ENCODE measurements around the gene MCC.

Gene MCC

DNA sequence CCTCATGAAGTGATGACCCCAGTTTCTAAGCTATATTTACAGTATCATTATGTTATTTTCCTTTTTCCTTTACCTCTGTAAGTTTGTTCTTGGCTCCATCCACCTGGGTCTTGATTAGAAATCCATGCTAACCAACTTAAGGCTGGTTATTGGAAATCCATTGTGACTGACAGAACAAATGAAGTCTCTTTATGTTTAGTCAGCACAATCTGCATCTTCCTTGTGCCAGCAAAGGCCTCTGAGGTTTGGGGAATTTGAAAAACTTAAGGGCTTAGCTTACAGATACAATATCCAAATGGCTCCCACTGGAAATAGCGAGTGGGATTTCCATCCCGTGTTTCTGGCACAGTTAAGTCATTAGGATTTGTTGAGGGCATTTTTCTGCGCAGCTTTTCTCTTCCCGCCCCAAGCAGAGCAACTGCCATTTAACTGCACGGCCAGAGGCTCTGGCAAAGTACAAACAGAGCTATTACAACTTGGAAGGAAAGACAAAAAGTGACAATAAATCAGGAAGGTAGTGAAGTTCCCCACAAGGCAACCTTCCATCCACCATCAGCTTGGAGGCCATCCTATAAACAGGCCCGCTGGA is 447.5 kb downstream of the MCC start:
- DNase-seq = no peak

DNA sequence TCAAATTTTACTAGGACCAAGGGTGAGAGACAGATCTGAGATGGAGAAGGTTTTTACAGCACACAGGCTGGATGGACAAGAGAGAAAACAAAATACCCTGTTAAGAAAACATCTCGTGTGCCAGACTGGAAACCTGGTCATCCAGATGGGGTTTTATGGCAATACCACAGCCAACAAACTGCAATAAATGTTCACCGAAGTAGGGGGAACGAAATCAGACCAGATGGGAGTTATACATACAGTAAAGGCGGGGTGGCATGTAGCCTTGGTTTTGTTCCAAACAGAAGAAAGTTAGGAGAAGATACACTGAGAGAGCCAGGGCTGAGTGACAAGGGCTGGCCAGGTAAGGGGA is 448.3 kb downstream of the MCC start:
- no peak for DNase-seq

DNA sequence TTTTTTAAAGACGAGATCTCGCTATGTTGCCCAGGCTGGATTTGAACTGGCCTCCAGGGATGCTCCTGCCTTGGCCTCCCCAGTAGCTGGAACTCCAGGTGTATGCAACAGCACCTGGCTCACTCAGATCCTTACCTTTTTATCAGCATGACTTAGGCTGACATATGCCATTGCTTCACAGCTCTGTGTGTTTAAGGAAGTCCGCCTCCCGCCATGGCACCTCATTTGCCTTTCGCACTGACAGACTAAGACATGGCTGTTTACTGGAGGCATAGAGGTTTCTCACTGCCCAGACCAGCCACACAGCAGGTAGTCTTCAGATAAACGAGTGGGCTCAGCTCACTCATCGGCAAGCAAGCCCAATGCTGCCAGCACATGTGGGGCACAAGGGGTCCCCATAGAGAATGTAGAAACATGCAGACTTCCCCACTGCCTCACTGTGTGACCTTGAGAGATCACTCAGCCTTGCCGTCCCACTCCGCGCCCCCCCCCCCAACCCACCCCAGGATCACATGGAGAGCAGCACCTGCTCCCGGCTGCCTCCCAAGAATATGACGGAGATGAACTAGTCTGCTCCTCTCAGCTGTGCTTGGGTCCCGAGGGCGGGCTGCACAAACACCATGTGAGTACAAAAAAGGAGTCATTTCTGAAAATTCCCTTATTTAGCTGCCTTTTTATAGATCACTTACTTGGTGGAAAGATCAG is 448.9 kb downstream of the MCC start:
- no peak for DNase-seq

DNA sequence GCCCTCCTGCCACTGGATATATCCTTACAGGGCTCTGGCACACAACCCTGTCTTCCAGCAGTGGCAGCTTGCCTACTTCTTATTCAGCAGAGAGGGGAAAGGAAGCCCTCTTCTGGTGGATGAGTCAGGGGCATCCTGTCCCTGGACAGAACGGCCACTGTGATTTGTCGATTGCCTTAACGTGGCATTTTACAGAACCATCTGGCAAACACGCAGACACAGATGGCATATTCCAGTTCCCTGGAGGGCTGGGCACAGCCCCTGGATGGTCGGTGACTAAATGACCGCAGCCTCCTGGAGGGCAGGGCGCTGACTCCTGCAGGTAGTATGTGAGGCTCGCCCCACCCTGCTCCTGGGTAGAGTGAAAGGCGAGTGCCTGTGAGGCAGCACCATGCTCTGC is 449.5 kb downstream of the MCC start:
- no peak for DNase-seq

DNA sequence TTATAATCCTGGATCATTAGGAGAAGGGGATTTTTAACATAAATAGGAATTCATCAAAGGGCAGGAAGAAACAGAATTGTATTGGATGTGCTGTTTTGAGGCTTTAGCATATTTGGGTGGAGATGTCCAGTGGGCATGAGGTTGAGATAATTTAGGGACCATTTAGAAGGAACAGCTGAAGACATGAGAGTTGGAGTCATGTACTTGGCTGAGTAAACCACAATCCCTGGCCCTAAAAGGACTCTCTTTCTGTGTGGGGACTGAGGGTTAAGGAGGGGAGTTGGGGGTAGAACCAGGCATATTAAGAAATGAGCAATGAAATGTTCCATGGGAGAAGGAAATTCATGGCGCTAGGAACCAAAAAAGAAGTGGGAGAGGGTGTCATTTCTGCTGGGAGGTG is 450.1 kb downstream of the MCC start:
- DNase-seq = no peak

DNA sequence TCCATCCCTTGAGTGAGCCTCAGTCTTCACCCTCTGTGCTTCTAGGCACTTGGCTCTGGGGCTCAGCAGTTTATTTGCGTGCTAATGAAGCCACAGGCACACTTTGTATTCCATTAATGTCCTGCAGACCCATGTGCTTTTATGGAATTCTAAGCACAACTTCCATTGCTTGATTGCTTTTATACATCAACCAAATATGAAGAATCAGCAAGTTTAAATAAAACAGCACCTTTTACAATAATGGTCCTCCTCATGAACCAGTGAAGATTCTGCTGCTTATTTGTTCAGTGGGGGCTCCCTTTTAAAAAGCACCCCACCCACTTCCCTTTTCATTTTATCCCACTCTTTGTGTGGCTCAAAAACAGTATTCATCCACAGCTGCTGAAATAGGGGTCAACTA is 451.4 kb downstream of the MCC start:
- DNase-seq = no peak

DNA sequence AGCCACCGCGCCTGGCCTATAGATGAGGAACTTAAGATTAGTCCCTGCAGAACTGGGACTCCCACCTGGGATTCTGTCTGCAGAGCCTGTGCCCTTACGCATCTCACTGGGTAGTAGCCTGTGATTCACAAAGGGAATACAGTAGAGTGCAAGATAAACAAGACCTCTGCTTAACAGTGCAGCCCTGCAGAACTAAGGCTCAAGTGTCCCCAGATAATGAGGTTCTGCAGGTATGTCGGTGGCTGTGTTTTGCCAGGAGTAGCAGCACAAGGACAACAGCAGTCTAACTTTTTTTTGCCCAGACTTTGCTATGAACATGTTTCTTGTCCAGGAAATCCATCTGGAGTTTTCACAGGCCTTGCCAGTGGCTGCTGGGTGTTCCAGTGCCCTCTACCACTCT is 451.9 kb downstream of the MCC start:
- no peak for DNase-seq

DNA sequence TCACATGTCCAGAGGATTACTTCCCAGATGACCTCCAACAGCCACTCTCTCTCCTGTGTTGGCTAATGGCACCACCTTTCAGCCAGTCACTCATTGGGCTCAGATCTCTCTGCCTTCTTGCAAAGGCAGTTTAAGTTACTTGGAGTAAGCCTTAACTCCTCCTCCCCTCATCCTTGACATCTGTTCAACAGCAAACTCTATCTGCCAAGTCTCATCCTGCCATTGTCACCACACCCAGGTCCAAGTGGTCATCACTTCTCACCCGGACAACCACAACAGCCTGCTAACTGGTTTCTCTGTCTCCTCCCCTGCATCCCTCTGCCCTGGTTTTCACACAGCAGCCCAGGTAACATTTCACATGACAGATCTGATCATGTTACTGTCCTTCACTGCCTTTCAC is 453.2 kb downstream of the MCC start:
- no peak for DNase-seq

DNA sequence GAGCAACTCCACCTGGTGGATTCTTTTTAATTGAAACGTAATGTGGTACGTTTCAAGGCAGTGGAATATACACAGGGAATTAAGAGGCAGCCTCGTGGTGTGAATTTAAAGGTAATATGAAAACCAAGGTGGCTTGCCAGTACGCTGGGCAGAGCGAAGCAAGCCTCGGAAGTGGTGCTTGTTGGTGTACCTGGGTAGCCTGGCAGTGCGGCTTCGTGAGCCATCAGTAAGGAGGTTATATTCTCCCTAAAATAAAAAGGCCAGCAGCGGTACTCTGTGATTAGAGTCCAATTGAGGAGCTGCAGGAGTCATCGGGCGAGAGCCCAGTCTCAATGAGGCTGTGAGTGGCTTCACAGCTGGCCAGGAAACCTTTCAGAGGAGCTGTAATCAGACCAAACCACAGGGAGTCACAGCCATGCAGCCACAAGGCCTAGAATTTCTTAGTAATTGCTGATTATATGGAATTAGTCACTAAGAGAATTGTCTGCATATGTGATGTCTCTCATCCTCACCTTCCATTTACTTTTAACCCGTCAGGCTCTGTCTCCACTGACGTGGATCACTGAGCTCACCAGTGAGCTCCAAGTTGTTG is 454.0 kb downstream of the MCC start:
- DNase-seq = no peak

DNA sequence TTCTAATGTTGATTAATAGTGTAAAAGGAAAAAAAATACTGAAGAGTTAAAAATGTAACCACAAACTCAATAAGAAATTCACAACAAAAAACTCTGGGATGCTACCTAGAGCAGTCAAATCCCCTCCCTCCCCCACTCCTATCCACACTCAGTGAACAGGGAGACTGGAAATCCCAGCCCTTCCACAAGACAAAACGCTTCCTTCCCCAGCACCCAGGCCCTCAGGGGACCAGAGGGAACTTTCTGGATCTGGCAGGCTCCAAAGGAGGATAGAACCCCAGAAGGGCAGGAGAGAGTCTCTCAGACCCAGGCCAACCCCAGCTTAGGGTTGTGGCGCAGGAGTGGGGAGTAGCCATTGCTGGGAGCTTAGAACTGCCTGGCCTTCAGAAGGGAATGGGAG is 456.7 kb downstream of the MCC start:
- no peak for DNase-seq

DNA sequence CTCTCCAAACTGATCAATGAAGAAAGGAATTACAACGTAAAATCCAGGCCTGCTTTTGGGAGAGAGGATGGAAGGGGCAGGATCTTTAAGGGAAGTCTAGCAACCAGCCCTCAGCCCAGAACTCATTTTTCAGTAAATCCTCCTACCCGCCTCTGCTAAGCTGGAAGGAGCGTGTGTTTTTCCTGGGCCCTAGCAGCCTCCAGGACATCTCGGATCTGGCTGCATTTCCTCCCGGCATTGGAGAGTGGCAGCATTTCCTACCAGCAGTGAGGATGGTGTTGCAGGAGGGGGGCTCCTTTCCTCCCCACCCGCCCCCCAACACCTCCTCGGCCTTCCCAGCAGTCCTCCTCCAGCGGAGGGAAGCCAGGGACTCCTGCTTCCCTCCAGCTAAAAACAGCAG is 457.1 kb downstream of the MCC start:
- DNase-seq = no peak

DNA sequence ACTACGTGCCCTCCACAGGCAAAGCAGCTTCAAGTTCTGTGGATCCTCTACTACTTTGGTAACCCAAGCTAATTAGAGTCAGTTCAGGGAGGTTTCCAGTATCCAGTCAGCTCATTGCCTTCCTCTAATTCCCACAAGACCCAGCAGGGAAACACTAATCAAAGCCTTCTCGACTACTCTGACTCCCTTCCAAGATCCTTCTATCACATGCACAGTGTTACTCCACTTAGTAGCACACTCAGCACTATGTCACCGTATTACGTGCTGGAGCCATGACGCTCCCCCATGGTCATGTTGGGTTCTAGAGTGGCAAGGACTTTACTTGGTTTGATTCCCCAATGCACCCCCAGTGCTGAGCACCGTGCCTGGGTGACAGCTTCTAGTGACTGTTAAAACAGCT is 458.6 kb downstream of the MCC start:
- DNase-seq = no peak

DNA sequence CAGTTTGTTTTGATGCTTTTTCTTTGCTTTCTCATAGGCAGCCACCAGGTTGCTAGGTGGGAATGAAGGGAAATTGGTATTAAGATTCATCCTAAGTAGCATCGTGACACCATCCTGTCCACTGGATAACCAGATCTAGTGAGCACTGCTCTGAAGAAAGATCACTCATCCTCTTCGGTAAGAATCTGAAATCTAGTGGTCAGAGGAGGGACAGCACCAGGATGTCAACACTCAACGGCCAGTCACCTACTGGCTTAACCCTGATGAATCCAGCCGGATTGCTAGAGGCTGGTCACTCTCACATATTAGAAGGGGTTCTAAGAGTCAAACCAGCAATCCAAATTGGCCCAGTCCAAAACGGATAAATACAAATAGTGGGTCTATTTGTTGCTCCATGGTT is 460.8 kb downstream of the MCC start:
- no peak for DNase-seq

DNA sequence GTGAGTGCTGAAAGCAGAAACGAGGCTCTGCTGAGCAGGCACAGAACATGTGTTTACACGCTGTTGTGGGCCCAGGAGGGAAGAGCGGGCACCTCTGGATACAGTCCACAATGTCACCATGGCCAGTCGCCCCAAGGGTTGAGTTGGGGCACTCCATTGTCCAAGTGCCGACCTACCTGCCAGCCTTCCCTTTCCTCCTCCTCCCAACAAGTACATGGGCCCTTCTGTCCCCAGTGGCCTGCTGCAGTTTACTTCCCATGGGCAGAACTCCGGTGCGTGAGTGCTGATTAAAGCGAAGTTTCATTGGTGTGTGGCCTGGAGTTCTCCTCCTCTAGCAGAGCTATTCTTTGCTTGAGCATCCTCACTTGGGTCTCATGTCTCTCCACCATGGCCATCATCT is 461.2 kb downstream of the MCC start:
- no peak for DNase-seq

DNA sequence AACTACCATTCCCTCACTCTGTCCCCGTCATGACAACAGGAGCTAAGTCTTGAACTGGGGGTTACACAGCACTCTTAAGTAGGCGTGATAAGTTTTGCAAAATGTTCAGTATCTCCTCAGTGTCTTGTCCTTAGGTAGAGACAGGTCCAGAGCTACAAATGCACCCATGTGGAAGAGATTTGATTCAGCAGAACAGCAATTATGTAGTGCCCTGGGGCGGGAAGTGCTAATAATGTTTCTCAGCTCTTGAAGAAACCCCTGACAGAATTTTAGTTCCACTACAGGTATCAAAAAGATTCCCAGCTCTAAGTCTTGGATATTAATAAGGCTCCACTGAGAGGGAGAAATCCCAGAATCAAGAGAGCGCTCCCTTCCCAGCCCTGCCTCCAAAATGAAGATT is 462.0 kb downstream of the MCC start:
- no peak for DNase-seq

DNA sequence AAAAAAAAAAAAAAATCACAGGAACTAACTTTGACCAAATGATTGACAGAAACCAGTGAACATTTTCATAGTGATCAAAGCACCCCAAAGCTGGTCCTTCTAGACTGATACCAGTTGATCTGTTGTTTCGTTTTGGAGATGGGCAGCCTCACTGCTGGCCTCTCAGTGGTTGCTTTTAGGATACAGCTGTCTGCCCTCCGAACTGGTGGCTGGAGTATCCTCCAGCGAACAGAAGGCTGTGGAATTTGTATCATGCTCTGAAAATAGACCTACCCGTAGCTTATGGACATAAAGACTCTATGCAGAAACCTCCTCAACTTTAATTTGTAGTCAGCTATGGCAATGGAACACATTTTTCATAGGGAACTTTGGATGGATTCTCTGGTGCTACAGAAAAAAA is 462.7 kb downstream of the MCC start:
- no peak for DNase-seq

DNA sequence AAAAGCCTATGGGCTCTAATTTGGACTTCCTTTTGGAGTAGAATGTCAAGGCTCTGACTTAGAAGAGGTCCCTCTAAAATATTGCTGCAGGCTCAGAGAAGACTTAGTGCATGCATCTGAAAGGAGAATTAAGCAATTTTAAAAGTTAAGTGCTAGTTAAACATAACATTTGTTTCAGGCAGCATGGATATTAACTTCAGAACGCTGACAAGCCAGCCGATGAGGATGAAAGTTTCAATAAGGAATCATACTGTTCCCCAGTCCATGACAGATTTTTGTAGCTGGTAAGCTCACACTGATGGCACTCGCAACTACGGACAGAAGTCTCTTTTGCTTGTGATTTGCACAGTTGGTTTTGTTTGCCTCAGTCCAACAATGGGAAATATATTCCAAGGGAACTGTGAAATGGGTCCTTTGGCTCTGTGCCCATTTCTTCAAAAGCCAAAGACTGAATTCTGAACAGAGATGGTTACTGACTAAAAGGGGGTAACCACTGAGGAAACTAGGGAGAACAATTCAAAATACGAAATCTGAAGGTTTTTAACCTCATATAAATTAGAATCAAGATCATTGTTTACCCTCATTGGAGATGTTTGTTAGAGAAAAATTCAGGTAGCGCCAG is 464.1 kb downstream of the MCC start:
- no peak for DNase-seq

DNA sequence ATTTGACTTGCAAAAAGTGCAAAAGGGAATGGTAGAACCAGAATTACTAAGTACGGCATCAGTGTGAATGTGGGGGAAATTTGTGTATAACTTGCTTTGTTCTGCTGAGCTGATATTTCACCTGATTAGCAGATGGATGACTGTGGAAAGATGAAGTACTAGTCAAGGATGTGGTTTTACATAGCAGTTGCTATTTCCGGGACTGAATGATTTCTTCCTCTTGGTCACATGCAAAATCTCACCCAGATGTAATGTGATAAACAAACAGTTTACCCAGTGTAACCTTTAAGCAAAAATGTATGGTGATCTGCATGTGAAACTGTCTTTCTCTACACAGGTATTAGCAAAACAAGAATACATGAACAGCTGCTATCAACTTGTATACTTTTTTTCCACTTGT is 465.6 kb downstream of the MCC start:
- DNase-seq = no peak

DNA sequence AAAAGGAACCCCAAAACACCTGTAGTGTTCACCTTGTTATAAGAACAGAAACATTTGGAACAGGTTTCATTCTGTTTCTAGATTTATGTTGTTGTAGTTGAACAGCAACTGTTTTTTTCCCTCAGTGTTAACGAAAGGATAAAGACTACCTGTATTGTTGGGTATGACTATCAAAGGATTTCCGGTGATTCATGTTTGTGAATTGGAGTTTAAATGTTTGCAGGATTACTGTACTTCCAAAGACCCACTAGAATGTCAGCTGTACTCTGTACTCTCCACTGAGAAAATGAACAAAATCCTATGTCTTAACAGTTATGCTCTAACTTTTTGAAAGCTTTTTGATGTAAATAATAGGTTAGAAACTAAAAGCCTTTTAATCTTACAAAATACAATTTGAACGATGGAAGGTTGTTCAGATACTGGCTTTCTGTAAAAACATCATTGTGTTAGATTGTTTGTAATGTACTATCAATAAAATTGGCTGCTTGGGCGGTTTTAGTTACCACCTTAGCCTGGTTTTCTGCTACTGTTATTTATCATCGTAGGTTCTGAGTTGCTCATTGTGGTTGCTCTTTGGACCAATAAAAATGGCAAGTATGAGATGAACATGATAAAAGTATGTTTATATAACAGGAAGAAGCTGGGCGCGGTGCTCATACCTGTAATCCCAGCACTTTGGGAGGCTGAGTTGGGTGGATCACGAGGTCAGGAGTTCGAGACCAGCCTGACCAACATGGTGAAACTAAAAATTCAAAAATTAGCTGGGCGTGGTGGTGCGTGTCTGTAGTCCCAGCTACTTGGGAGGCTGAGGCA is 467.6 kb downstream of the MCC start:
- no peak for DNase-seq

DNA sequence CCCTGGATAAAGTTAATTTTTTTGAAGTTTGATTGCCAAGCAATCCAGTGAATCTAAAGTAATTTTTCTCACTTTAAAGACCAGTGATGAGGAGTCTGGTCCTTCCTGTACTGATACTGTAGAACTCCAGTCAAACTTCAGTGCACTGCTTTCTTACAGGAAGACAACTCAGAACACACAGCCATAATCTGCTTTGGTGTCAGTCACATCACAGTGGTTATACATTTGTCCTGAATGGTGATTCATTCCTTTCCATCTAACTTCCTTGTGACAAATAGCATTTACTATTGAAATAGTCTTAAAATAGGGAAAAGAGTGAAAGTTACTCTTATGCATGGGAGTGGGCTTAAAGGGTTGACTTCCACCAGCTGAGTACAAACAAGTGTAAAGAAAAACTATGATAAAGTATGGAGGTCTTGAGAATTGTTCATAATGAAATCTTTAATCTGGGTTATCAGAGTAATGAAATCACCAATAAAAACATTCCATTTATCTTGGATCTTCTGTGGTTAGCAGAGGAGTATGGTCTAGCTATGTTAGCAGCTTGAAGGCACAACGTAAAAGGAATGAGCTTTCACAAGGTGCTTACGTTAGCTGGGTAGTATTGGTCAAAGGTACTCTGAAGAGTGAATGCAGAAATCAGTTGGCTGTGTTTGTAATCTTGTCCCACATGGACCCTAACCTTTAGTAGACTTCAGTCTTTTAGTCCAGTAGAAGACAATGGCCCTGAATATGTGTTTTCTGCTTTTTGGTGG is 470.2 kb downstream of the MCC start:
- no peak for DNase-seq

DNA sequence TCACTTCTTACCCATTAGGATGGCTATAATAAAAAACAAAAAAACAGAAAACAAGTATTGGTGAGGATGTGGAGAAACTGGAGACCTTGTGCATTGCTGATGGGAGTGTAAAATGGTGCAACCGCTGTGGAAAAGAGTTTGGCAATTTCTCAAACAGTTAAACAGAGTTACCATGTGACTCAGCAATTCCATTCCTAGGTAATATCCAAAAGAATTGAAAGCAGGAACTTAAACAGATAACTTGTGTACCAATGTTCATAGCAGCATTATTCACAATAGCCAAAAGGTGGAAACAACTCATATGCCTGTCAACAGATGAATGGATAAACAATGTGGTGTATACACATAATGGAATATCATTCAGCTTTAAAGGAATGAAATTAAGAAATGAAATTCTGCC is 482.8 kb downstream of the MCC start:
- no peak for DNase-seq

DNA sequence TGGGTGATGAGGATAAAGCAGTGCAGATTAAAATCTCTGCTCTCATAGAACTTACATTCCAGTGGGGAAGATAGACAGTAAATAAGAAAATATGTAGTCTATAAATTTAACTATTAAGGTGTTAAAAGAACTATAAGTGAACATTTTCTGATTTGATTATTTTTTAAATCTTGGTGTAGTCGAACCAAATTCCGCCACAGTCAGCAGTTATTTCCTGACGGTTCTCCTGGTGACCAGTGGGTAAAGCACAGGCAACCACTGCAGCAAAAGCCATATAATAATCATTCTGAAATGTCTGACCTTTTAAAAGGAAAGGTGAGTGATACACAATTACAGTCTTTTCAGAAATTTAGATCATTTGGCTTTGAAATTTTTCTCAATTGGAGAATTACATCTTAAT is 484.5 kb downstream of the MCC start:
- DNase-seq = no peak

DNA sequence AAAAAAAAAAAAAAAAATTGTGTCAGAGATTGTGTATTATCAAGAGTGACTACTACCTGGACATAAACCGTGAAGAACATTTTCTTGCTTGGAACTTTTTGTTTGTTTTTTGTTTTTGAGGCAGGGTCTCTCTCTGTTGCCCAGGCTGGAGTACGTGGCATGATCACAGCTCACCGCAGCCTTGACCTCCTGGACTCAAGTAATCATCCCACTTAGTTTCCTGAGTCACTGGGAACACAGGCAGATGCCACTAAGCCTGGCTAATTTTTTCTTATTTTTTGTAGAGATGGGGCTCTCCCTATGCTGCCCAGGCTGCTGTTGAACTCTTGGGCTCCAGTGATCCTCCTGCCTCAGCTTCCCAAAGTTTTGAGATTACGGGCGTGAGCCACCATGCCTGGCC is 485.8 kb downstream of the MCC start:
- DNase-seq = no peak
